HG03432 (cell line): ENCODE measurements around the gene CDHR2.

Experiments
- ATAC-seq: cut with Tn5 transposase; IDR thresholded peaks from one replicate; pipeline ENCODE4 v1.9.1; 2021; ENCODE audit warnings: mild to moderate bottlenecking, moderate library complexity; ENCODE audit not compliant: unreplicated experiment

Gene CDHR2

DNA sequence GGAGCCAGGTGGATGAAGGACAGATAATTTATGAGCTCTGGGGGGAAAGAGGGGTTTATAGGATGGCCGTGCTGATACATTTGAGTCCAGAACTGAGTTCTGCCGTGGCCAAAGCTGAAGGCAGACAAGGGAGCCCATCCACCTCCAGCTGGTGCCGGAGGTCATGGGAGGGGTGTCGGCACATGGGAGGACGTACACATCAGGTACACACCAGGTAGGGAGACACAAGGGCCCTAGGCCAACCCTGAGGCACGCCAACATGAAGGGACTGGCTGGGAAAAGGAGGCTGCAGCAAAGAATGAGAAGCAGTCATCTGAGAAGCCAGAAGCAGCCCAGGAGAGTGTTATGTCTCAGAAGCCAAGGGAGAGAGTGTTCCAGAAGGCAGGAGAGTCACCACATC, 62.9 kb downstream of the CDHR2 start:
- ATAC-seq: no peak

GRCh38 chr5:176612855-176613254, 63.7 kb downstream of the CDHR2 start:
- no peak for ATAC-seq

DNA sequence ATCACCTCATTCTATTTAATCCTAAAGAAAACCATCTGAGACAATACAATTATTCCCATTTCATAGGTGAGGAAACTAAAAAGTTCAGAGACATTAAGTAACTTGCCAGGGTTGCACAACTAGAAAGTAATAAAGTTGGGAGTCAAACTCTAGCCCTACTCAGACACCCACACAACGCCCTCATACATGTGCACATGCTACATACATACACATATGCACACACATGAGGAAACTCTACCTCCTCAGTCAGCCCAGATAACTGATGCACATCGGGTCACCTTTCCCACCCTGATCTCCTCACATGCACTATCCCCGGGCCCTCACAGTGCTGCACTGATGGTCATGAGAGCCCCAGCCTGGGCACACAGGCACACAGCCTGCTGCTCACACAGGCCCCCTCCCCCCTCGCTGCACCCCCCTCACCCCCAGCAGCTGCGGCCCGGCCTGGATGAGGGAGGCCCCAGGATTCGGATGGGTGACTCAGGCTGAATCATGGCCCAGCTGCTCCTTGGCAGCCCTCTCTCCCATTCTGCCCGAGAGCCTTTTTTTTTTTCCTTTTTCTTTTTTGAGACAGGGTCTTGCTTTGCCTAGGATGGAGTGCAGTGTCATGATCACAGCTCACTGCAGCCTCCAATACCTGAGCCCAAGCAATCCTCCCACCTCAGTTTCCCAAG, 65.8 kb downstream of the CDHR2 start:
- ATAC-seq: no peak

DNA sequence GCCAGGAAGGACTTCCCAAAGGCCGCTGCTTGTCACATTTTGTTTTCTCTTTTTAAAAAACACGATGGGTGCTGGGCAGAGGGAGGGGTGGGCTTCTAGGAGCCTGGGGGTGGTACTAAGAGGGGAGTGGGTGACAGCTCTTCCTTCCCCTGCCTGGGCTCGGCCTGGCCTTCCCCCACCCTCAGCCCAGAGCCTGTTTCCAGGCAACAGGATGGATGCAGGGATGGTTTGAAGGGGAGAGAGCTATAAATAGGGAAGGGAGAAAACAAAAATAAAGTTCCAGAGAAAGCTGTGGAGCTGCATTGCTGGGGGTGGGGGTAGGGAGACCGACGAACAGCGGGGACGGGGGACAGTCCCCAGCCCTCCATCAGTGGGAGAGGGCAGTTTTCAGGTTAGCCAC, 67.4 kb downstream of the CDHR2 start:
- ATAC-seq: no peak

DNA sequence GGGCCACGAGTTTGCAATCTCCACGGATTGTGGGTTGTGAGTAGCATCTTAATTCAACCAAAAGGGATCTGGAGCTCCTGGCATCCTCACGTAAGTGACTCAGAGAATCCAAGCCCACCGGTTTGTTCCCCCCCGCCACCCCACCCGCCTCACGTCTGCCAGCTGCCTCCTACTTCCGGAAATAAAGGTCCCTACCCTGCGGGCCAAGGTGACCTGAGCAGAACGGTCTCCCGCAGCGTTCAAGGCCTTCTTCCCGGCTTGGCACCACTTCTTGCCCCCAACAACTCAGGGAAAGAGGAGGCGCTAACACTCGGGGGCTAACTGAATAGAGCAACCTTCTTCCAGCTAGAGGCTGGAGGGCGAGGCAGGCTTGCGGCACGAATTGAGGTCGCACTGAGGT, 69.6 kb downstream of the CDHR2 start:
- ATAC-seq: no peak

GRCh38 chr5:176619203-176619568, 70.0 kb downstream of the CDHR2 start:
- ATAC-seq: peak; percentile 89

GRCh38 chr5:176619569-176620332, 70.6 kb downstream of the CDHR2 start:
- no peak for ATAC-seq

- ATAC-seq: no peak
Measured at GRCh38 chr5:176620333-176620981, 71.3 kb downstream of the CDHR2 start.

DNA sequence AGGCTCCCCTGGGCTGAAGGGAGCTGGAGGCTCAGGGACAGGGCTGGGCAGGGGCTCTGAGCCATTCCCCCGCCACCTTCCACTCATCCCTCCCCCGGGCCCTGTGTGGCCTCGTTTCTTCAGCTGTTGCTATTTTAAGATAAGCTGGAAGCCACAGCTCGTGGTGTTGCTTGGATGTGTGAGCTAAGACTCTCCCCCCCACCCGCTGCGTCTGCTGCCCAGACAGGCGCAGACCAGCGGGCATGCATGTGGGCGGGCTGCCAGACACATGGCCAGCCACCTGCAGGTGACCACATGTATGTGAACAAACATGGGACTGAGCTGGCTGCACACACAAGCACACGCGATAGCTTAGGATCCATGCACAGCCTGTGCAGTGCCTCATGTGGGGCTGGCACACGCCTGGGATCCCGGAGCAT, 72.5 kb downstream of the CDHR2 start:
- ATAC-seq: no peak

DNA sequence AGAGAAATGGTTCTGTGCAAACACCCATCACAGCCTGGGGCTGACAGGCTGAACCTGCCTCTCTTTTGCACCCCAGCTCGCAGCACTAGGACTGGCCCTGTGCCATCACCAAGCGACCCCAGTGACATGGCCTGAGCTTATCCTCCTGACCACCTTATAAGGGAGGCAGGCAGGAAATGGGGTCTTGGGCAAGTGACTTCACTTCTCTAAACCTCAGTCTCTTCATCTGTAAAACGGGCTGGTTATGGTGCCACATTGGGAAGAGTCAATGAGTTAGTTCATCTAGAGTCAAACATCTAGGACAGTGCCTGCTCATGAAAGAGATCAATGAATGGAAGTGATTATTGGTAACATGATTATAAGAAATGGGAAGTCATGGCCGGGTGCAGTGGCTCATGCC, 75.0 kb downstream of the CDHR2 start:
- ATAC-seq: no peak

DNA sequence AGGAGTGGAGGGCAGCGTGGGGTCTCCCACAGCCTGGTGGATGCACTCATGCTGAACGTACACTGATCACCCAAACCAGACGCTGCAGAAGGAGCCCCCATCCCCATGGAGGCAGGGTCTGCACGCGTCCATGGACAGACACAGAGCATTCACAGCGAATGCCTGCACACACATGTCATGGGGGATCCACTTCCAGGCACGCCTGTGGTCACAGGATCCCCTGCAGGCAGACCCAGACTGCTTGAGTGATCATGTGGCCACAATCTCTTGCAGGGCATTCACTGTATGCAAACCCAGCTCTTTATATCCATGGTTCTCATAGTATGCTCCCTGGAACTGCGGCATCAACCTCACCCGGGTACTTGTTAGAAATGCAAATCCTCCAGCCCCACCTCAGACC, 75.8 kb downstream of the CDHR2 start:
- no peak for ATAC-seq

GRCh38 chr5:176625512-176625911, 76.4 kb downstream of the CDHR2 start:
- no peak for ATAC-seq

GRCh38 chr5:176625966-176626875, 77.1 kb downstream of the CDHR2 start:
- ATAC-seq: no peak

DNA sequence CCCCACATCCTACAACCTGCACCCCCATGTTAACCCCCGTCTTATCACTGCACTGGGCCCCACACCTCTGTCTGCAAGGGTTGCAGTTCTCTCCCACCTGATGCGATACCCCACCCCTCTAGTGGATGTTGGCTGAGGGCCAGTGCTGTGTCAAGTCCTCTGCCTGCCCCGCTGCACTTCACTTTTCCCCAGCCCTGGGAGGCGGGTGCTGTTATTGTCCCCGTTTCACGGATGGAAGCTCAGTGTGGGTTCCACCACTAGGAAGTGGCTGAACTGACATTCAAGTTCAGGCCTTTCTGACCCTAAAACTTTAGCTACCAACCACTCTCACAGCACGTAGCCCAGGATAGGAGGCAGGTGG, 77.7 kb downstream of the CDHR2 start:
- no peak for ATAC-seq

- no peak for ATAC-seq
Measured at GRCh38 chr5:176627582-176627981, 78.4 kb downstream of the CDHR2 start.

DNA sequence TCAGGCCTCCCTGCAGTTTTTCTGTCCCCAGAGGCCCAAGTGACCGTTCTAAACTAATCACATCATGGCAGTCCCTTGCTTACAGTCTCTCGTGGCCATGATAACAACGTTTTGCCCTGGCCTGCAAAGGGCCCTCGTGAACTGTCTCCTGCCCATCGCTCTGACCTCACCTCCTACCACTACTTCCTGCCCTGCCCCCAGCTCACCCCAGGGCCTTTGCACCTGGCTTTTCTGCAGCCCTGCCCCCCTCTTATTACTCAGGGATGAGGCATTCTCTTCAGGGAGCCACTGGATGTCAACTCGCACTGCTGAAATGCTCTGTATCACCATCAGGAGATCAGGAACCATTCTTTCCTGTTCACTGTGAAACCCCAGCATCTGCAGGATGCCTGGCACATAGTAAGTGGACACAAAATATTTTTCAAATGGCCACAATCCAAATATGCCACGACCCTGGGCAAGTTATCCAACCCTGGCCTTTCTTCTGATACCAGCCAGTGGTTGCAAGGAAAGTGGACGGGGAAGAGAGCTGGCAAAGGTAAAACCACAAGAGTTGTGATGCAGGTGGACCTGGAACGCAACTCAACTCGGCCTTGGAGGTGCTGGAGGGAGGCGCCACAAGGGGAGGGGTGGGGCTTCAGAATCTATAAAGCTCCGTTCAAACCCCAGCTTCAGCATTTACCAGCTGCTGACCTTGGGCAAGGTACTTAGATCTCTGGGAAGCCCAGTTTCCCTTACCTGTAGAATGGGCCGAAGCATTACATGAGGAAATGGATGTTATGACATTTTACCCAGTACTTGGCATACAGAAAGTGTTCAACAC, 79.5 kb downstream of the CDHR2 start:
- ATAC-seq: no peak

DNA sequence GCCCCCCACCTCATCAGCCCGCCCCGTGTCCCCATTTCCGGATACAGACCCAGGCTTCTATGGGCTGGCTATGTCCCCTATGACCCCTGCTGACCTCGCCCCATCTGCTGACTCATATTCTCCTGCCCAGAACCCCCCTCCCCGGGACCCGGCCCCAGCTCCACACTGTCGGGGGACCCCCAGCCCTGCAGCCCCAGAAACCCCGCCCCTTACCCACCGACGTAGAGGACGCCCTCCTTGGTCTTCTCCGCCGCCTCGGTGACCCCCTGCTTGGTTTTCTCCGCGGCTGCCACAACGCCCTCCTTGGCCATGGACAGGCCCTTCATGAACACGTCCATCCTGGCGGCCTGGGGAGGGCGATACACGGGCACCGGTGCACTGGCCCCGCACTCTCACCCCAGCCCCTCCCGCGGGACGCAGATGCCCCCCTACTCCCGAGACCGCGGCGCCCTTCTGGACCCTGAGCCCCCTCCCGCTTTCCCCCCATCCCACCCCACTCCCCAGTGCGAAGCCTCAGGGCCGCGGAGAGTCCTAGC, 80.2 kb downstream of the CDHR2 start:
- ATAC-seq: no peak

DNA sequence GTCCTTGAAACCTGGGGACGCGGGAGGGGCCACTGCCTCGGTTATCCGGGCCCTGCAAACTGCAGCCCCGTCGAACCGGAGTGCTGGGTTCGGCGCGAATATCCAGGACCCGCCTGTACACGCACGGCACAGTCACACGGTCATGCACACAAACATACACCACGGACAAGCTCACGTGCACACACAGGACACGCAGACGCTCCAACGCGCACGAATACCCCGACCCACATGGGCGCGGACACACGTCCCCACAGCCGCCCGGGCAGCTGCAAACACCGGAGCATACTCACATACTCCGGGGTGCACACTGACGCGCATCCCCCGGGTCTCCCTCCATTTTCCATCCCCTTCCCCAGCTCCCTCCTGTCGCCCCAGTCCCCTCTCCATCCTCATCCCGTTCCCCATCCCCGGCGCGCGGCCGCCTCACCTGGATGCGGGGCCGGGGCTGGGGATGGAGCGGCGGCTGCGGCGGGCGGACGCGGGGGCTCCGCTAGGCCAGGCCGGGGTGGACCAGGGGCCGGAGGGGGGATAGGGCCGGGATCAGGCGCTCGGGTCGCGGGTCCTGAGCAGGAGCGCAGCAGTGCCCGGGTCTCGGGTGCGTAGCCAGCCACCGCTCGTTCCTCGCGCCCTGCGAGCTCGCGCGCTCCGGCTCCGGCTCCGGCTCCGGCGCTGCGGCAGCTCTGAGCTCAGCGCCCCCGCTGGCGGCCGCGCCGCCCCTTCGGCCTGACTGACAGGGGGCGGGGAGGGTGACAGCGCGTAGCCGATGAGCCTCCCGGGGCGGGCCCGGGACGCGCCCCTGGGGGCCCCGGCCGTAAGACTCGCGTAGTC, 80.9 kb downstream of the CDHR2 start, which contains the start of the genes EIF4E1B and SNCB:
Gene EIF4E1B, plus strand, starts transcription at position 823 of the 828 bp plus-strand sequence. CDS start 12,113 bp downstream, outside the sequence.
Gene SNCB, minus strand, starts transcription at position 682 of the 828 bp plus-strand sequence. CDS start 880 bp downstream, outside the sequence.
- ATAC-seq: peak; percentile 90

GRCh38 chr5:176630681-176631222, 81.6 kb downstream of the CDHR2 start:
- no peak for ATAC-seq
